CD1c-positive myeloid dendritic cell (primary cell): ENCODE data around the gene HOXA6.

Experiments used
- DNase-seq: peaks from one replicate; pipeline ENCODE4 v3.0.0-alpha.2; 2016; ENCODE audit errors: extremely low spot score

HOXA6 gene

DNA sequence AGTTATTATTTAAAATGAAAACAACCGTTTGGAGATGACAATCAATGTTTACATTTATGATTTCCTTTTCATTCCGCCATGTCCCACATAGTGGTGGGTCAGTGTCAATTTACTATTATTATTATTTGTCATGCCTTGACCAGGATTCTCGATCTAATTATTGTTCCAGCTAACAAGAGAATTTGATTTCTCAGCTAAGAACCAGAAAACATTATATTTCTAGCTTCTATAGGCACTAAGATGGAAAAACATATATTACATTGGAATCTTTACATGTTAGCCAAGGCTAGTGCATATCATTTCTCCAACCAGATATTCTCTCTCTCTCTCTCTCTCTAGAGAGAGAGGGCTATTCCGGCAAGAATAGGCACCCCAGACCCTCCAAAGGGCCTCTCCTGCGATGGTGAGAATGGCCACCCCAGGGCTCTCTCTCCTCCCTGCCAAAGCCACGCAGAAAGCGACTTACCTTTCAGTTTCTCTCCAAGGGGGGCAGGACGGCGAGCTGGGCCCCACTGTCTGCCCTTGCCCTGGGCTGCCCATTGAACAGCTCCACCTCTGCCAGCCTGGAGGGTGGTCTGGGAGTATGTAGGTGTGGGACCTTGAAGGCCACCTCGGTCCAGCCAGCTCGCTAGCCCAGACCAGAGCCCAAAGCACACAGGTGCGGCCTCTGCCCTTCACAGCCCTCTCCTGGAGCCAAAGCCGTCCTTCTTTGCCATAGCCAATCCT lies 2.4 kb upstream of the HOXA6 start:
- no peak for DNase-seq

DNA sequence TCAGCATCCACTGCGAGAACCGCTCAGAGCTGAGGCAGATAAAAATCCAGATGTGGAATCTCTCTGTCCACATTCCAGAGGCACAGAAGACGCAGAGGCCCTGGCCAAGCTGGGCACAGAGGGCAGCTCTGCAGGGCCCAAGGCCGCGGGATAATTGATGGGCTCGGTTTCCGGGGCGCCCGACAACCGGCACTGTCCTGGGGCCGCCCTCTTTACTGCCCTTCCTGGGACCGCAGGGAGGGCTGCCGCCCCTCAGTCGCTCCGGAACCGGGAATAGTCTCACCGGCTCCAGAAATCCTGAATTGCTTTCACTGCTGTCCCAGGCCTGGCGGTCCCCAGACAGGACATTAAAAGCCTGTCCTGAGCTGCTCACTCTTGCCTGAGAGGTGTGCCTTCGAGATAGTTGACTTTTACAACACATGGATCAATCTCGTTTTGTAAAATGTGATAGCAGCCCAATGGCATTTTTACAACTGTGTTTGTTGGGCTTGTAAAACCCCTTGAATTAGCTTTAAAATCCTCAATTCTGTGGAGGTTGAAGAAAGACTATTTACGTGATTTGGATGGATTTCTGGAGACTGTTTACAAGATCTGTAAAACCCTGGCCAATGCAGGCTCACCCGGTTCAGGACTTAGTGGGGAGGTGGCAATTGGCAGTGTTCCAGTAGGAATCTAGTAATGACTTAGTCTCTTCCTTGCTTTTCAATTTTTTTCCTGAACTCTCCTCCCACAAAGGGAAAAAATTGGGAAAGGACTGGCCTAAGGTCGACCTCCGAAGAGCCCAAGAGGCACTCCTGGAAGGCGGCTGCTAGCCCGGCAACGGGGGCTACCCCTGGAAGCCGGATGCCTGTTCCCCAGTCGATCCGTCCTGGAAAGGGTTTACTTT lies 1.4 kb upstream of the HOXA6 start:
- DNase-seq, result no peak

GRCh38 chr7:27148031-27148755 lies 619 bp upstream of the HOXA6 start:
- DNase-seq, result no peak

GRCh38 chr7:27146491-27147198 lies 929 bp downstream of the HOXA6 start:
- no peak for DNase-seq

GRCh38 chr7:27145914-27146412 lies 1.6 kb downstream of the HOXA6 start:
- DNase-seq, result no peak

GRCh38 chr7:27145165-27145913 lies 2.2 kb downstream of the HOXA6 start:
- no peak for DNase-seq

DNA sequence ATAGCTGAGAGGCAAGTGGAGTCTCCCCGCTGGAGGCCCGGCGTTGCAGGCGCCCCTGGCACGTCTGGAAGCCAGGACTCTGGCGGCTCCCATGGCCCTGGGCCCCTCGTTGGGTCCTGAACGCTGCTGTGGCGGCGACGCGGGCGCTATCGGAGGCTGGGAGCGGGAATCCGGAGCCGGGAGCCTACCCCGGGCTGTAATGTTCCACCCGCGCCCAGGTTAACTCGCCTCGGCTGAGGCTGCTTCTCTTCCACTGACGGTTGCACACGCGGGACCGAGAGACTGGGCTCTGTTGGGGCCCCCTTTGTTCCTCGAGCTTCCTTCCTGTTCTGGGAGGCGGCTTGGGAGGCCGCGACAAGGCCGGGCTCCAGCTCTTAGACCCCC lies 2.8 kb downstream of the HOXA6 start:
- DNase-seq, result no peak

- DNase-seq, result no peak
These were observed 3.4 kb downstream of the HOXA6 start for GRCh38 chr7:27143950-27144780.

GRCh38 chr7:27143023-27143949 lies 4.3 kb downstream of the HOXA6 start, which contains the start of gene HOXA5:
HOXA5 (minus strand) TSS chr7:27143681; CDS start chr7:27143607, 74 bp downstream.
- DNase-seq, result peak; percentile 67

GRCh38 chr7:27142580-27143022 lies 5.0 kb downstream of the HOXA6 start:
- no peak for DNase-seq

GRCh38 chr7:27141923-27142579 lies 5.5 kb downstream of the HOXA6 start:
- no peak for DNase-seq

- no peak for DNase-seq
These were observed 6.2 kb downstream of the HOXA6 start for GRCh38 chr7:27141137-27141922.

DNA sequence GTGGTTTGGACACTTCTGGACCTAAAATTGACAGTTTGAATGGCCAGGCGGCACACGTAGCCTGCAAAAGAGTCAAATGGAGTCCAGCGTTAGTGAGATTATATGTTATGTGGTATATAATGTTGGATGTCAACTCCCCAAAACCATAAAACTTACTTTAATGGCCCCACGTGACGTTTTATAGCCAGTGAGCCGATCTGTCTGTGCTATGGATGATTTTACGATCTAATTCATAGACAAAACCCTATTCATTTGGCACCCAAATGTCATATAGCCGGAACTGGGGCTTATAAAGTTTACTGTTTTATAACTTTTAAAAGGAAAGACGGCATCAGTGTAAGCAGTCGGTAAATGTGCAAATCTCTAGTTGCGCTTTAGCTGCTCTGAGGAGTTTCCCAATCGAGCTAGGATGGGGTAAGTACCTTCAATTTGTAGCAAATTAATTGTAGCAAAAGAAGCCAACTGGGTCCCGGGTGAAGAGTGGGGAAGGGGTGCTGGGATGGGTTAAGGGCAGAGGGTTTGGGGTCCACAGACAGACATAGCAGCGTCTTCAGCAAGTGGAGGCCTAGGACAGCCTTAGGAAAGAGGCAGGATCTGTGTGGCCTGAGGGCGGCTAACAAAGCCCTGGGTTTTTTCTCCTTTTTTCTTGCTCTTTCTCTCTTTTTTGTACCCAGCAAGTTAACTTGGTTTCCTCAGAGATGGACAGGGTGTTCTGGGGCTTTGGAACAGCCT lies 7.3 kb downstream of the HOXA6 start:
- DNase-seq, result no peak

GRCh38 chr7:27139334-27140125 lies 8.0 kb downstream of the HOXA6 start:
- DNase-seq, result no peak

GRCh38 chr7:27138985-27139333 lies 8.6 kb downstream of the HOXA6 start:
- DNase-seq, result no peak

DNA sequence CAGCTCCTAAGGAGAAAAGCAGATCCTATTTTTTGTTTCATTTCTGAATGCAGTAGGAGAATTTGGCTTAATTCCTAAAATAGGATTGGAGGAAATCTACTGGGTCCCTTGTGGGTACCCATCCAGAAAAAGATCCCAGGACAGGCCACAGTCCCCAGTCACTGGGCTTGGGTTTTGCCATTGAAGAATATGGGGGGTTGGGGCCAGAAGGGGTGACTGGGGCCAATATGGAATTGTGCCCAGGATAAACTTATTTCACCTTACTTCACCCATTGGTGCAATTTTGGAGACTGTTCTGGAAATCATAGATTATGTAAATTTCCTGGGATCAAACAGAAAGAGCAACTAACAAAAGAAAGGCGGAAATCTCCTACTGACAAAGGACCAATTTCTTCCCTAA lies 9.1 kb downstream of the HOXA6 start:
- no peak for DNase-seq
